Measurements from ENCODE around the gene CES2.
A peak's percentile ranks its signal among the peaks of the same experiment; 100 is the strongest.
"Not testable (repeated sequence)": the region's sequence is repeated elsewhere in the genome, so short reads cannot be mapped to it uniquely, and the experiment has no call there.

CES2 gene

GRCh38 chr16:66974156-66974931 lies 39.0 kb downstream of the CES2 start:
- H3K27ac ChIP-seq; DNase-seq (ENCODE audit: low read depth, low spot score): not testable (repeated sequence)

DNA sequence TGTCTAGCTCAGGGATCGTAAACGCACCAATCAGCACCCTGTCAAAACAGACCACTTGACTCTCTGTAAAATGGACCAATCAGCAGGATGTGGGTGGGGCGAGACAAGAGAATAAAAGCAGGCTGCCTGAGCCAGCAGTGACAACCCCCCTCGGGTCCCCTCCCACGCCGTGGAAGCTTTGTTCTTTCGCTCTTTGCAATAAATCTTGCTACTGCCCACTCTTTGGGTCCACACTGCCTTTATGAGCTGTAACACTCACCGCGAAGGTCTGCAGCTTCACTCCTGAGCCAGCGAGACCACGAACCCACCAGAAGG lies 39.6 kb downstream of the CES2 start:
- not testable (repeated sequence) for H3K27ac ChIP-seq; DNase-seq (ENCODE audit: low read depth, low spot score)

- DNase-seq (ENCODE audit: low read depth, low spot score) = no peak
- no peak overlapping the region for H3K27ac ChIP-seq
These were observed 40.1 kb downstream of the CES2 start for GRCh38 chr16:66975302-66975893.

- H3K27ac ChIP-seq = no peak overlapping the region
- DNase-seq (ENCODE audit: low read depth, low spot score) = no peak
These were observed 41.4 kb downstream of the CES2 start for GRCh38 chr16:66976746-66977145.

- DNase-seq (ENCODE audit: low read depth, low spot score) = peak; percentile 10
- H3K27ac ChIP-seq = no peak overlapping the region
These were observed 42.2 kb downstream of the CES2 start for GRCh38 chr16:66977341-66978113.

GRCh38 chr16:66979011-66979717 lies 43.8 kb downstream of the CES2 start:
- DNase-seq (ENCODE audit: low read depth, low spot score) = no peak
- no peak overlapping the region for H3K27ac ChIP-seq

GRCh38 chr16:66983033-66983432 lies 47.7 kb downstream of the CES2 start:
- no peak for DNase-seq (ENCODE audit: low read depth, low spot score)

GRCh38 chr16:66984892-66985311 lies 49.6 kb downstream of the CES2 start:
- no peak for DNase-seq (ENCODE audit: low read depth, low spot score)
- no peak overlapping the region for H3K27ac ChIP-seq

More at GRCh38 chr16:66983033-66983432, 47.7 kb downstream of the CES2 start:
- no peak overlapping the region for H3K27ac ChIP-seq

GRCh38 chr16:66986559-66986958 lies 51.2 kb downstream of the CES2 start:
- DNase-seq (ENCODE audit: low read depth, low spot score) = no peak
- H3K27ac ChIP-seq = no peak overlapping the region

GRCh38 chr16:66988197-66988788 lies 53.0 kb downstream of the CES2 start, which contains the start of gene CES4A:
Gene CES4A, plus strand, starts transcription at chr16:66988589. Its CDS starts 184 bp downstream, at chr16:66988773.
- DNase-seq (ENCODE audit: low read depth, low spot score) = peak; percentile 49
- no peak within 1 kb of the TSS for H3K27ac ChIP-seq

DNA sequence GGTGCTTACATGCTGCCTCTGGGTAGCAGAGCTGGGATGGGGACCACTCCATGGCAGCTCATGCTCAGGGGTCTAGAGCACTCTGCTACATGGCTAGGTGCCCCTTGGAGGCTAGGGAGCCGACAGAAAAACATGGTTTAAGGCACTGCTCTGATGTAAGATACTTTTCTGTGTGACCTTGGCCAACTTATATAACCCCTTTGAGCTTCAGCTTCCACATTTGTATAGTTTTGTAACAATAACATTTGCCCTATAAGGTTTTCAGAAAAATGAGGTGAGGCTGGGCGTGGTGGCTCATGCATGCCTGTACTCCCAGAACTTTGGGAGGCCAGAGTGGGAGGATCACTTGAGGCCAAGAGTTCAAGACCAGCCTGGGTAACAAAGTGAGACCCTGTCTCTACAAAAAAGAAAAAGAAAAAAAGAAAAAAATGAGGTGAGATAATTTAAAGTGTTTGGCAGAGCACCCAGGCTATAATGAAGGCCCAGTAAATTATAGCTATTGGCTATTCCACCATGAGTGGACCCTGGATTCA lies 56.3 kb downstream of the CES2 start:
- no peak for DNase-seq (ENCODE audit: low read depth, low spot score)
- no peak overlapping the region for H3K27ac ChIP-seq

GRCh38 chr16:66993558-66993957 lies 58.2 kb downstream of the CES2 start:
- DNase-seq (ENCODE audit: low read depth, low spot score); H3K27ac ChIP-seq: not testable (repeated sequence)

Measured in epithelial cell of prostate (primary cell).